Measurements from ENCODE around the gene P3H4.

The P3H4 gene

GRCh38 chr17:41769985-41770384 lies 41.8 kb downstream of the P3H4 start:
- DNase-seq (ENCODE audit: low spot score) = no peak

GRCh38 chr17:41769346-41769862 lies 42.3 kb downstream of the P3H4 start:
- no peak for DNase-seq (ENCODE audit: low spot score)

DNA sequence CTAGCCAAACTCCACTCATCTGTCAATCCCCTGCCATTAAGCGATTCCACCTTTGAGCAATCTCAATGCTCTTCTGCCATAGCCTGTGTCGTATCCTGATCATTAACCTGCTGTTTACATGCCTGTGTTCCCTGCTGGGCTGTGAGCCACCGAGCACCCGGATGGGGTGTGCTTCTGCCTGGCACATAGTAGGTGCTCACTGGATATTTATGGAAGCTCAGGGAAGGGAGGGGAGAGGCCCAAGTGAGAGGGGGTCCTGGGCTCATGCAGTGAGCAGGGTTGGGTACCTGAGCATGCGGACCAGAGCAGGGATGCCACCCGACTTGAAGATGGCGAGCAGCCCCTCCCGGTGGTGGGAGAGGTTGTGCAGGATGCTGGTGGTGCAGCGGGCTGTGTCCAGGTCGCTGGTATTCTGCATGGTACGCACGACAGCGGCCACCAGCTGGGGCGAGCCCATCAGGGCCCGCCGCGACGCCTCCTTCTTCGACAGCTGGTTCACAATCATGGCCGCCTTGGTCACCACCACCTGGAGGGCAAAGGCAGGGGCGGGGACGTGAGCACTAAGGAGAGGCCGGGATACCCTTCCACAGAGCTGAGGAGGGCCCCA lies 43.0 kb downstream of the P3H4 start:
- DNase-seq (ENCODE audit: low spot score) = no peak

GRCh38 chr17:41767324-41768042 lies 44.3 kb downstream of the P3H4 start:
- no peak for DNase-seq (ENCODE audit: low spot score)

DNA sequence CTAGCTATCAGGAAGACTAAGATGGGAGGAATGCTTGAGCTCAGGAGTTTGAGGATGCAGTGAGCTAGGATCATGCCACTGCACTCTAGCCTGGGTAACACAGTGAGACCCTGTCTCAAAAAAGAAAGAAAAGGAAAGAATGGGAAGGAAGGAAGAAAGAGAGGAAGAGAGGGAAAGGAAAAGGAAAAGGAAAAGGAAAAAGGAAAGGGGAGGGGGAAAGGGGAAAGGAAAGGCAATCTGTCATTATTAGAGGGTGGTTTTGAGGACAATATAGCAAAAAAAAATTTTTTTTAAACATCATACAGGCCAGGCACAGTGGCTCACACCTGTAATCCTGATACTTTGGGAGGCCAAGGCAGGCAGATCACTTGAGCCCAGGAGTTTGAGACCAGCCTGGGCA lies 45.6 kb downstream of the P3H4 start:
- DNase-seq (ENCODE audit: low spot score) = no peak

DNA sequence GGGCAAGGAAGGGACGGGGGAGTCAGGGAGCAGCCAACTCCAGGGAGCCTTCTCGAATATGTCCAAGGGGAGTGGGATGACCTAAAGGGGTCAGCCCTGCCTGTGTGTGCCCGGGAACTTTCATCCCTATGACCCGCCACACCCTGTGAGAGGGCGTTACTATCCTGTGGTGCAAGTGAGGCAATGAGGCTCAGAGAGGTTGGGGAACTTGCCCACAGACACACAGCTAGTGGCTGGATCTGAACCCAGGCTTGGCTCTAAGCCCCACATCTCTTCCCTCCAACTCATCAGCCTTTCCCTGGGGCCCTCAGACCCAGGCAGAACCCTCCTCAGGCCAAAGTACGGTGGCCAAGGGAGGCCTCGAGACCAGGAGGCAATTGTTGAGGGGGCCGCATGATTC lies 48.4 kb downstream of the P3H4 start:
- DNase-seq (ENCODE audit: low spot score) = no peak

- no peak for DNase-seq (ENCODE audit: low spot score)
Observed at GRCh38 chr17:41762841-41763240, 48.9 kb downstream of the P3H4 start.

DNA sequence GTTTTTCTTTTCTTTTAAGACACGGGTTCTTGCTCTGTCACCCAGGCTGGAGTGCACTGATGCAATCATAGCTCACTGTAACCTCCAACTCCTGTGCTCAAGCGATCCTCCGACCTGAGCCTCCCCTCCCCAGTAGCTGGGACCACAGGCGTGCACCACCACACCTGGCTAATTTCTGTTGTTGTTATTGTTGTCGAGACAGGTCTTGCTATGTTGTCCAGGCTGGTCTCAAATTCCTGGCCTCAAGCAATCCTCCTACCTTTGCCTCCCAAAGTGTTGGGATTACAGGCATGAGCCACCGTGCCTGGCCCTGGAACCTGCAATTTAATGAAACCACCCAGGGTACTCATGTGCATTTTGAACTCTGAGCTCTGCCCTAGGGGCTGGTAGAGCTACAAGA lies 49.4 kb downstream of the P3H4 start:
- DNase-seq (ENCODE audit: low spot score) = no peak

DNA sequence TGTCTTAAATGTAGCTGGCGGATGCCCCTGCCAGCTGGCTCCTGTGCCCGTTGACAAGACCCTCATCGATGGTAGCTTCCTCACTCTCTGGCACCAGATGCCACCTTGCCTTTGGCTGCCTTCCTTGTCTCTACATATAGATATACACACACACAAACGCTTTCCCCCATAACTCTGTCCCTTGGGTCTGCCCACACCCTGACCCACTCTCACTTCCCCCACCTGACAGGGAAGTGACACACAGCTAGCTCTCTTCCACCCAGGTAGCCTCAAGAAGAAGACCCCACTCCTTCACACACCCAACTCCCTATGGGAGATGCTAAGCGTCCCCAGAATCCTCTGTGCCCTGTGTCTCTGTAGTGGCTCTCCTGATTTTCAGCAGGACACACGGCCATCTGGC lies 50.9 kb downstream of the P3H4 start:
- no peak for DNase-seq (ENCODE audit: low spot score)

DNA sequence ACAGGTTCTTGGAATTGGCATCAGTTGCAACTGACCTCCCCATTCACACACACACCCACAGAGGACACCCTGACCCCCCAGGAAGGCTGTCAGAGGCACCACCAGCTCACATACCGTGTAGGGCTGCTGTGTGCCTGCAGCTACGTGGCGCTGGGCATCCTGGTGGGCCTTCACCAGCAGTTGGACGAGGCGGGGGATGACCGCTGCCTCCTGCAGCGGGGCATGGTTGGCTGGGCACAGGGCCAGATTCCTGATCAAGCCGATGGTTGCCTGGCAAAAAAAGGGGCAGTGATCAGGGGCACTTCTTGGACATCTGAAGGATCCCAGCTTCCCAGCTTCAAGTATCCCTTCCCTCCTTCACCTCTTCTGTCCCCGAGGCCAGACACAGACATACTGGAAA lies 53.1 kb downstream of the P3H4 start:
- DNase-seq (ENCODE audit: low spot score) = no peak

GRCh38 chr17:41754066-41754465 lies 57.7 kb downstream of the P3H4 start:
- no peak for DNase-seq (ENCODE audit: low spot score)
